SHP77 (cell line): Measurements from ENCODE around the gene ATP11A.
"Not testable (repeated sequence)": the region's sequence is repeated elsewhere in the genome, so short reads cannot be mapped to it uniquely, and the experiment has no call there.

Experiments
- DNase-seq, 2 experiments: peaks; one replicate each; lab custom pipeline; 2025; lab: John Stamatoyannopoulos, UW

ATP11A gene

GRCh38 chr13:112776354-112776753, 86.5 kb downstream of the ATP11A start:
- DNase-seq: no peak

- no peak for DNase-seq
Observed at GRCh38 chr13:112776971-112777370, 87.1 kb downstream of the ATP11A start.

GRCh38 chr13:112777637-112778406, 88.0 kb downstream of the ATP11A start:
- no peak for DNase-seq

GRCh38 chr13:112779856-112780604, 90.2 kb downstream of the ATP11A start:
- no peak for DNase-seq

GRCh38 chr13:112781287-112781686, 91.4 kb downstream of the ATP11A start:
- DNase-seq: no peak

- no peak for DNase-seq
Observed at GRCh38 chr13:112781881-112782361, 92.1 kb downstream of the ATP11A start.

GRCh38 chr13:112782429-112783010, 92.7 kb downstream of the ATP11A start:
- DNase-seq: no peak

- no peak for DNase-seq
Observed at GRCh38 chr13:112783135-112783977, 93.5 kb downstream of the ATP11A start.

GRCh38 chr13:112783978-112784371, 94.1 kb downstream of the ATP11A start:
- no peak for DNase-seq

- DNase-seq: no peak
Observed at GRCh38 chr13:112784811-112785482, 95.1 kb downstream of the ATP11A start.

- no peak for DNase-seq
Observed at GRCh38 chr13:112785483-112785856, 95.6 kb downstream of the ATP11A start.

- DNase-seq: not testable (repeated sequence)
Observed at GRCh38 chr13:112786810-112787209, 97.0 kb downstream of the ATP11A start.

GRCh38 chr13:112790735-112791641, 101.2 kb downstream of the ATP11A start:
- DNase-seq: no peak

- no peak for DNase-seq
Observed at GRCh38 chr13:112791663-112792440, 102.0 kb downstream of the ATP11A start.

- DNase-seq: no peak
Observed at GRCh38 chr13:112792511-112792910, 102.7 kb downstream of the ATP11A start.

- no peak for DNase-seq
Observed at GRCh38 chr13:112793545-112794445, 104.0 kb downstream of the ATP11A start.

- DNase-seq: no peak
Observed at GRCh38 chr13:112795277-112795676, 105.4 kb downstream of the ATP11A start.

GRCh38 chr13:112796190-112796915, 106.5 kb downstream of the ATP11A start:
- no peak for DNase-seq
